Spleen (tissue), 11 donors: ENCODE data around the gene TMEM233. TPM values are rescaled to one million over a fixed set of nuclear protein-coding genes. Genes with fewer than 3 reads are reported as not detected.

Source experiments
- DNase-seq: peaks from one replicate; pipeline ENCODE4 v3.0.0-alpha.2; 2020
- H3K27ac ChIP-seq, 8 donors: fragments of 200-600 bp; sonication (generic) in 7 of 8; 1 replicate in 4 of 8; 2 replicates in 4 of 8; pipeline versions ENCODE4 v1.5.0 to v1.8.0; 2016 to 2021; ENCODE audit warnings: inconsistent platforms in 4 of 8, mild to moderate bottlenecking in 4 of 8, moderate library complexity in 1 of 8
- H3K27me3 ChIP-seq, 7 donors: fragments of 200-600 bp; sonication (generic) in 6 of 7; replicated peaks in 1 of 7; 1 replicate in 4 of 7; 2 replicates in 3 of 7; pipeline versions ENCODE4 v1.5.0 to v1.8.0; 2016 to 2021; ENCODE audit warnings: inconsistent platforms in 3 of 7, mild to moderate bottlenecking in 1 of 7
- H3K36me3 ChIP-seq, 6 donors: fragments of 200-600 bp; sonication (generic) in 5 of 6; 1 replicate in 4 of 6; 2 replicates in 2 of 6; pipeline versions ENCODE4 v1.5.0 to v1.8.0; 2016 to 2021; ENCODE audit warnings: inconsistent platforms in 2 of 6
- H3K4me1 ChIP-seq, 6 donors: fragments of 200-600 bp; sonication (generic) in 5 of 6; 1 replicate in 3 of 6; 2 replicates in 3 of 6; pipeline versions ENCODE4 v1.5.0 to v1.8.0; 2016 to 2021; ENCODE audit warnings: inconsistent platforms in 3 of 6
- H3K4me3 ChIP-seq, 8 donors: fragments of 200-600 bp; sonication (generic) in 7 of 8; 1 replicate in 4 of 8; 2 replicates in 4 of 8; pipeline versions ENCODE4 v1.5.0 to v1.8.0; 2016 to 2021; ENCODE audit warnings: inconsistent platforms in 4 of 8, mild to moderate bottlenecking in 4 of 8, moderate library complexity in 2 of 8
- H3K9me3 ChIP-seq, 8 donors: fragments of 200-600 bp; sonication (generic) in 7 of 8; 1 replicate in 4 of 8; 2 replicates in 4 of 8; pipeline versions ENCODE4 v1.5.0 to v1.8.0; 2016 to 2021; ENCODE audit warnings: inconsistent platforms in 4 of 8
- CTCF ChIP-seq, 11 experiments: fragments of 200-600 bp in 7 of 11; fragments of 450-650 bp in 4 of 11; sonication (generic) in 4 of 11; IDR thresholded peaks in 8 of 11; conservative IDR thresholded peaks in 3 of 11; 1 replicate in 7 of 11; 2 replicates in 4 of 11; pipeline versions ENCODE4 v1.4.0 to v1.8.0; 2016 to 2021; ENCODE audit warnings: antibody characterized with exemption in 11 of 11, inconsistent platforms in 4 of 11, mild to moderate bottlenecking in 1 of 11
- POLR2A ChIP-seq, 3 donors: fragments of 450-650 bp; IDR thresholded peaks; one replicate each; pipeline ENCODE4 v1.5.1; 2017; ENCODE audit warnings: antibody characterized with exemption in 3 of 3, mild to moderate bottlenecking in 1 of 3
- POLR2AphosphoS5 ChIP-seq, 3 donors: sonication (generic); formaldehyde crosslinking; IDR thresholded peaks; one replicate each; pipeline ENCODE4 v1.5.1; 2017; ENCODE audit warnings: antibody characterized with exemption in 3 of 3
- WGBS, 5 donors: extraction: QIAGEN DNeasy Blood & Tissue Kit in 3 of 5; methylation state at CpG; one replicate each; pipeline versions ENCODE4 v1.1.5 to v1.1.7; 2013 to 2018; 5-methylcytosine and 5-hydroxymethylcytosine counted together
- intact Hi-C: fragments of 100-400 bp; cut with DNase I; formaldehyde crosslinking; loops from one replicate; pipeline ENCODE4 v1.15.0; 2023; ENCODE audit warnings: low total_unique reads
- polyA plus RNA-seq, 3 donors: library from polyadenylated mRNA; stranded (reverse); fragments of 200-250 nt; gene quantifications; one replicate each; pipeline ENCODE4 v1.2.1, GENCODE V29; 2013
- total RNA-seq, 7 donors: library from RNA; depleted of rRNA in 3 of 7; stranded (reverse); fragments of >200 nt in 3 of 7; fragmentation: NEBNext Ultra II Directional in 4 of 7; extraction: Animal tissue kit (Norgen Biotek cat#: 25700) in 4 of 7; gene quantifications; one replicate each; pipeline versions ENCODE4 v1.1.0 to v1.2.1, GENCODE V29; 2016 to 2021
- donor health status: healthy with polysubstance abuse.
- donor health status: DM: no; HTN: no; CAD: no; lungs with moderate emphysema.
- donor health status: DM: no; HTN: no; CAD: no.
- donor health status: Bipolar disorder and iron deficiency.
- donor health status: healthy.
- donor health status: DM: no; HTN: no; CAD: no.
- donor health status: DM: yes; HTN: yes; CAD: no.

Gene TMEM233
- total and polyA plus RNA-seq, 10 donors: 0.15 to 0.74 (median 0.34) TPM; not detected in 1

DNA sequence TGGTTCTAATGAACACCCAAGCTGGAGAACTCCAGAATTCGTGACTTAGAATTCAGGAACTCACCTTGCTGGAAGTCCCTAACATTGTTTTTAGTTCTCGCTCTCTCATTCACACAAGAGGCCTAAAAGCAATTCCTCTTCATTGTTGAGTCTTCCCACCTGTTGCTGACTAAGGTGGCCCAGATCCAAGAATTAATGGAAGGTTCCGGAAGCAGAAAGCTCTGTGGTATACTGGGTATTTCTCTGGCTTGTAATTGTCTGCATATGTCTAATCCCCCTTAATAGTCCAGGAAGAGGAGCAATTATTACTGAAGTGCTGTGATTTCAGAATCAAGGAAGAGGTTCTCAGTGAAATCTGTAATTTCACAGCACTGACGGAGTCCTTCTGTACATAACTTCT is 31.4 kb downstream of the TMEM233 start:
- no peaks in the 10 kb centered on the region for H3K9me3 ChIP-seq
- TF ChIP-seq POLR2AphosphoS5 (IDR thresholded peaks at IDR 0.05) (no peak), CTCF (IDR thresholded peaks at IDR 0.05 in 8 of 11, conservative IDR thresholded peaks at IDR 0.05 in 3 of 11) (no peak), POLR2A (IDR thresholded peaks at IDR 0.05) (no peak)
- WGBS, 5 donors: 60 to 81% (median 74%) methylated on average over 4 of the region's 4 CpGs
- H3K4me3 ChIP-seq: no peak overlapping the region
- H3K27me3 ChIP-seq: peaks cover 0 to 14% (median 0%) of the 10 kb centered on the region in 7 donors
- no peaks in the 10 kb centered on the region for H3K36me3 ChIP-seq
- intact Hi-C loops: no loop called here
- no peaks in the 10 kb centered on the region for H3K4me1 ChIP-seq
- no peak overlapping the region for H3K27ac ChIP-seq
- DNase-seq: no peak

- DNase-seq: no peak
- Histone ChIP-seq H3K4me3 (no peak overlapping the region), H3K9me3 (no peaks in the 10 kb centered on the region), H3K27ac (no peak overlapping the region), H3K27me3 (peaks cover 0 to 14% (median 0%) of the 10 kb centered on the region in 7 donors), H3K36me3 (no peaks in the 10 kb centered on the region), H3K4me1 (no peaks in the 10 kb centered on the region)
- intact Hi-C loops: no loop called here
- WGBS, 5 donors: 68 to 82% (median 78%) methylated on average over 6 of the region's 6 CpGs
- no peak for TF ChIP-seq POLR2A (IDR thresholded peaks at IDR 0.05)
- TF ChIP-seq POLR2AphosphoS5 (IDR thresholded peaks at IDR 0.05): no peak
- TF ChIP-seq CTCF (IDR thresholded peaks at IDR 0.05 in 8 of 11, conservative IDR thresholded peaks at IDR 0.05 in 3 of 11): no peak
Measured at GRCh38 chr12:119627019-119627643, 33.6 kb downstream of the TMEM233 start.

- no peak overlapping the region for H3K4me3 ChIP-seq
- no peak overlapping the region for H3K27ac ChIP-seq
- 73 to 89% (median 81%) methylated on average over 6 of the region's 6 CpGs for WGBS, 5 donors
- intact Hi-C loops: no loop called here
- H3K27me3 ChIP-seq: peaks cover 0 to 11% (median 0%) of the 10 kb centered on the region in 7 donors
- H3K36me3 ChIP-seq: no peaks in the 10 kb centered on the region
- no peak for DNase-seq
- TF ChIP-seq CTCF (IDR thresholded peaks at IDR 0.05 in 8 of 11, conservative IDR thresholded peaks at IDR 0.05 in 3 of 11) (no peak), POLR2A (IDR thresholded peaks at IDR 0.05) (no peak), POLR2AphosphoS5 (IDR thresholded peaks at IDR 0.05) (no peak)
- no peaks in the 10 kb centered on the region for H3K4me1 ChIP-seq
- no peaks in the 10 kb centered on the region for H3K9me3 ChIP-seq
Measured at GRCh38 chr12:119627686-119628085, 34.1 kb downstream of the TMEM233 start.

DNA sequence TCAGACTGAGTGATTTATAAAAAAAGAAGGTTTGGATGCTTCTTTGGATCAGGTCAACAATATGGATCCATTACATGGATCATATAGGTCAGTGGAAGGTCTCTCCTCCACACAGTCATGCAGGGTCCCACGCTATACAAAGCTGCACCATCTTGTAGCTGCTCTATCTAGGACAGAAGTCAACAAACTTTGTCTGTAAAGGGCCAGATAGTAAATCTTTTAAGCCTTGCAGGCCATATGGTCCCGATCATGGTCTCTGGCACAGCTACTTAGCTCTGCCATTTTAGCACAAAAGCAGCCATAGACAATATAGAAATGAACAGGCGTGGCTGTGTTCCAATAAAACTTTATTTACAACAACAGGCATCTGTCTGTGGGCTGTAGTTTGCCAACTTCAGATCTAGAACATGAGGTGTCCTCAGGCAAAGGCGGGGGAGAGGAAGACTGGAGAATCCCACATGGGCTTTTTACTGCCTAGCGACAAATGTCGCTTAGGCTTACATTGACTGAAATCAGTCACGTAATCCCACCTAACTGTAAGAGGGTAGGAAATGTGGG is 36.7 kb downstream of the TMEM233 start:
- DNase-seq: no peak
- Histone ChIP-seq H3K4me1 (no peaks in the 10 kb centered on the region), H3K36me3 (no peaks in the 10 kb centered on the region), H3K9me3 (no peaks in the 10 kb centered on the region), H3K27me3 (peaks cover 0 to 19% (median 0%) of the 10 kb centered on the region in 7 donors), H3K27ac (no peak overlapping the region), H3K4me3 (no peak overlapping the region)
- TF ChIP-seq POLR2AphosphoS5 (IDR thresholded peaks at IDR 0.05): no peak
- TF ChIP-seq POLR2A (IDR thresholded peaks at IDR 0.05): no peak
- no peak for TF ChIP-seq CTCF (IDR thresholded peaks at IDR 0.05 in 8 of 11, conservative IDR thresholded peaks at IDR 0.05 in 3 of 11)
- intact Hi-C loops: no loop called here
- 86 to 92% (median 91%) methylated on average over 7 of the region's 7 CpGs for WGBS, 5 donors
